Keratinocyte (primary cell): ENCODE measurements around the gene PTK6. TPM values are rescaled to one million over a fixed set of nuclear protein-coding genes. Genes with fewer than 3 reads are reported as not detected.

Experiments used
- DNase-seq: peaks from one replicate; pipeline ENCODE4 v3.0.0-alpha.2; 2011; ENCODE audit warnings: low read depth, missing footprints, low spot score
- FAIRE-seq: peaks from 2 replicates; lab custom pipeline; 2011; peaks lifted over from hg19 to GRCh38; lab: Jason Lieb, UNC
- H2AFZ ChIP-seq: 2 replicates; pipeline ENCODE4 v1.6.0; 2012; ENCODE audit warnings: low read length, control low read depth, inconsistent platforms; ENCODE audit not compliant: control insufficient read depth
- H3K27ac ChIP-seq: 2 replicates; pipeline ENCODE4 v1.5.1; 2011; ENCODE audit warnings: low read length; ENCODE audit not compliant: control insufficient read depth, insufficient read depth
- H3K27me3 ChIP-seq: 3 replicates; pipeline ENCODE4 v1.6.0; 2011; ENCODE audit warnings: low read length; ENCODE audit not compliant: control insufficient read depth, insufficient read depth; ENCODE audit errors: extremely low read depth
- H3K36me3 ChIP-seq, 2 experiments: 2 replicates in 1 of 2; 3 replicates in 1 of 2; pipeline ENCODE4 v1.5.1; 2011; ENCODE audit warnings: low read length in 2 of 2, mild to moderate bottlenecking in 1 of 2; ENCODE audit not compliant: control insufficient read depth in 2 of 2, insufficient read depth in 2 of 2; ENCODE audit errors: extremely low read depth in 1 of 2
- H3K4me1 ChIP-seq: 3 replicates; pipeline ENCODE4 v1.5.1; 2011; ENCODE audit warnings: low read length; ENCODE audit not compliant: control insufficient read depth, insufficient read depth; ENCODE audit errors: extremely low read depth
- H3K4me2 ChIP-seq: 3 replicates; pipeline ENCODE4 v1.6.0; 2011; ENCODE audit warnings: low read depth, low read length; ENCODE audit not compliant: control insufficient read depth, insufficient read depth; ENCODE audit errors: extremely low read depth
- H3K4me3 ChIP-seq, 3 experiments: fragments of 200-600 bp in 1 of 3; sonication (generic) in 1 of 3; 2 replicates in 2 of 3; 3 replicates in 1 of 3; pipeline ENCODE4 v1.5.1; 2011 to 2016; ENCODE audit warnings: low read length in 3 of 3, mild to moderate bottlenecking in 3 of 3, control low read depth in 2 of 3, inconsistent platforms in 1 of 3, low read depth in 1 of 3, mixed read lengths in 1 of 3, mixed run types in 1 of 3, moderate library complexity in 1 of 3; ENCODE audit not compliant: control insufficient read depth in 2 of 3, insufficient read depth in 2 of 3; ENCODE audit errors: extremely low read depth in 1 of 3
- H3K79me2 ChIP-seq: 2 replicates; pipeline ENCODE4 v1.6.0; 2012; ENCODE audit warnings: low read length; ENCODE audit not compliant: control insufficient read depth, insufficient read depth
- H3K9ac ChIP-seq: 3 replicates; pipeline ENCODE4 v1.6.0; 2011; ENCODE audit warnings: low read length; ENCODE audit not compliant: control insufficient read depth, insufficient read depth; ENCODE audit errors: extremely low read depth
- H3K9me1 ChIP-seq: 3 replicates; pipeline ENCODE4 v1.6.0; 2011; ENCODE audit warnings: low read length; ENCODE audit not compliant: control insufficient read depth, insufficient read depth; ENCODE audit errors: extremely low read depth
- H3K9me3 ChIP-seq: 2 replicates; pipeline ENCODE4 v1.5.1; 2012; ENCODE audit warnings: low read depth, low read length; ENCODE audit not compliant: control insufficient read depth
- H4K20me1 ChIP-seq: 3 replicates; pipeline ENCODE4 v1.6.0; 2011; ENCODE audit warnings: low read length; ENCODE audit not compliant: control insufficient read depth, insufficient read depth; ENCODE audit errors: extremely low read depth
- CTCF ChIP-seq, 3 experiments: IDR thresholded peaks in 1 of 3; conservative IDR thresholded peaks in 1 of 3; optimal IDR thresholded peaks in 1 of 3; 2 replicates in 2 of 3; 3 replicates in 1 of 3; pipeline versions ENCODE3 to v1.5.1; 2011; ENCODE audit warnings: low read length in 3 of 3, mild to moderate bottlenecking in 3 of 3, moderate library complexity in 2 of 3, control low read depth in 1 of 3, inconsistent platforms in 1 of 3; ENCODE audit not compliant: insufficient read depth in 2 of 3; ENCODE audit errors: extremely low read depth in 1 of 3
- EZH2 ChIP-seq: IDR thresholded peaks from one replicate; pipeline ENCODE4 v1.6.1; 2012; ENCODE audit warnings: inconsistent platforms, mild to moderate bottlenecking, low read length, moderate library complexity
- dilution Hi-C: fragments of 300-500 bp; cut with MboI; formaldehyde crosslinking; loops from one replicate; pipeline ENCODE4 v1.7.0; 2020; ENCODE audit warnings: low sequenced_read_pairs; ENCODE audit not compliant: extremely low pct_ligation_motif_present
- polyA plus RNA-seq, 5 experiments: library from polyadenylated mRNA; depleted of rRNA in 3 of 5; stranded (reverse) in 3 of 5; stranded (forward) in 1 of 5; unstranded in 1 of 5; fragments of >200 nt; gene quantifications; 1 replicate in 1 of 5; 2 replicates in 3 of 5; 3 replicates in 1 of 5; pipeline versions ENCODE4 v1.2.1 to v1.2.3, GENCODE V29; 2011 to 2012; ENCODE audit warnings: missing spikeins in 2 of 5, low read depth in 1 of 5, low replicate concordance in 1 of 5

The PTK6 gene
- polyA plus RNA-seq, 1 donor (not counting 4 experiments of a cell fraction or from before 2014, with no cell fraction given), result 28.5 TPM

- H3K9ac ChIP-seq, result no peak overlapping the region
Measured at GRCh38 chr20:63513207-63513606, 24.0 kb downstream of the PTK6 start.

GRCh38 chr20:63509088-63509564 lies 28.1 kb downstream of the PTK6 start:
- TF ChIP-seq EZH2 (no peak), CTCF (optimal IDR thresholded peaks at IDR 0.05 in 1 of 3, IDR thresholded peaks at IDR 0.05 in 1 of 3, conservative IDR thresholded peaks at IDR 0.05 in 1 of 3; ENCODE audit: extremely low read depth in 1 of 3, insufficient read depth in 2 of 3, low read length in 3 of 3) (no peak)
- H3K79me2 ChIP-seq, result no peaks in the 10 kb centered on the region
- no peaks in the 10 kb centered on the region for H3K9me3 ChIP-seq
- no peak overlapping the region for H2AFZ ChIP-seq
- H4K20me1 ChIP-seq, result peaks cover 2% of the 10 kb centered on the region
- H3K27me3 ChIP-seq, result peaks cover 25% of the 10 kb centered on the region
- FAIRE-seq, result no peak
- dilution Hi-C loops, result no loop called here
- no peak overlapping the region for H3K9ac ChIP-seq
- no peak for DNase-seq
- H3K4me3 ChIP-seq, result no peak overlapping the region
- no peaks in the 10 kb centered on the region for H3K4me1 ChIP-seq
- no peak overlapping the region for H3K27ac ChIP-seq
- no peak overlapping the region for H3K4me2 ChIP-seq
- no peaks in the 10 kb centered on the region for H3K36me3 ChIP-seq
- no peaks in the 10 kb centered on the region for H3K9me1 ChIP-seq

More at GRCh38 chr20:63513207-63513606, 24.0 kb downstream of the PTK6 start:
- Histone ChIP-seq H3K27ac (no peak overlapping the region), H3K36me3 (no peaks in the 10 kb centered on the region), H3K27me3 (peaks cover 7% of the 10 kb centered on the region), H3K79me2 (no peaks in the 10 kb centered on the region), H3K4me1 (no peaks in the 10 kb centered on the region), H2AFZ (no peak overlapping the region), H3K4me2 (no peak overlapping the region), H3K4me3 (no peak overlapping the region), H4K20me1 (peaks cover 2% of the 10 kb centered on the region), H3K9me3 (no peaks in the 10 kb centered on the region), H3K9me1 (no peaks in the 10 kb centered on the region)
- TF ChIP-seq CTCF (optimal IDR thresholded peaks at IDR 0.05 in 1 of 3, IDR thresholded peaks at IDR 0.05 in 1 of 3, conservative IDR thresholded peaks at IDR 0.05 in 1 of 3; ENCODE audit: extremely low read depth in 1 of 3, insufficient read depth in 2 of 3, low read length in 3 of 3) (no peak), EZH2 (no peak)
- DNase-seq, result no peak
- FAIRE-seq, result no peak
- dilution Hi-C loops, result no loop called here
